GM10266 (cell line): ENCODE measurements around the gene LIMS2.

Source experiments
- DNase-seq: peaks from one replicate; pipeline ENCODE4 v3.0.0; 2012; ENCODE audit errors: extremely low spot score
- TF ChIP-seq, protein P1 (sequence below): IDR thresholded peaks from 2 replicates; pipeline ENCODE4 v1.5.1; 2012; ENCODE audit warnings: mild to moderate bottlenecking, low read depth; ENCODE audit not compliant: control insufficient read depth, insufficient read depth; ENCODE audit errors: missing control alignments

Gene LIMS2

GRCh38 chr2:127656569-127657231 is 18.6 kb downstream of the LIMS2 start:
- no peak for DNase-seq
- TF ChIP-seq, protein P1, sequence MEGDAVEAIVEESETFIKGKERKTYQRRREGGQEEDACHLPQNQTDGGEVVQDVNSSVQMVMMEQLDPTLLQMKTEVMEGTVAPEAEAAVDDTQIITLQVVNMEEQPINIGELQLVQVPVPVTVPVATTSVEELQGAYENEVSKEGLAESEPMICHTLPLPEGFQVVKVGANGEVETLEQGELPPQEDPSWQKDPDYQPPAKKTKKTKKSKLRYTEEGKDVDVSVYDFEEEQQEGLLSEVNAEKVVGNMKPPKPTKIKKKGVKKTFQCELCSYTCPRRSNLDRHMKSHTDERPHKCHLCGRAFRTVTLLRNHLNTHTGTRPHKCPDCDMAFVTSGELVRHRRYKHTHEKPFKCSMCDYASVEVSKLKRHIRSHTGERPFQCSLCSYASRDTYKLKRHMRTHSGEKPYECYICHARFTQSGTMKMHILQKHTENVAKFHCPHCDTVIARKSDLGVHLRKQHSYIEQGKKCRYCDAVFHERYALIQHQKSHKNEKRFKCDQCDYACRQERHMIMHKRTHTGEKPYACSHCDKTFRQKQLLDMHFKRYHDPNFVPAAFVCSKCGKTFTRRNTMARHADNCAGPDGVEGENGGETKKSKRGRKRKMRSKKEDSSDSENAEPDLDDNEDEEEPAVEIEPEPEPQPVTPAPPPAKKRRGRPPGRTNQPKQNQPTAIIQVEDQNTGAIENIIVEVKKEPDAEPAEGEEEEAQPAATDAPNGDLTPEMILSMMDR: no peak

DNA sequence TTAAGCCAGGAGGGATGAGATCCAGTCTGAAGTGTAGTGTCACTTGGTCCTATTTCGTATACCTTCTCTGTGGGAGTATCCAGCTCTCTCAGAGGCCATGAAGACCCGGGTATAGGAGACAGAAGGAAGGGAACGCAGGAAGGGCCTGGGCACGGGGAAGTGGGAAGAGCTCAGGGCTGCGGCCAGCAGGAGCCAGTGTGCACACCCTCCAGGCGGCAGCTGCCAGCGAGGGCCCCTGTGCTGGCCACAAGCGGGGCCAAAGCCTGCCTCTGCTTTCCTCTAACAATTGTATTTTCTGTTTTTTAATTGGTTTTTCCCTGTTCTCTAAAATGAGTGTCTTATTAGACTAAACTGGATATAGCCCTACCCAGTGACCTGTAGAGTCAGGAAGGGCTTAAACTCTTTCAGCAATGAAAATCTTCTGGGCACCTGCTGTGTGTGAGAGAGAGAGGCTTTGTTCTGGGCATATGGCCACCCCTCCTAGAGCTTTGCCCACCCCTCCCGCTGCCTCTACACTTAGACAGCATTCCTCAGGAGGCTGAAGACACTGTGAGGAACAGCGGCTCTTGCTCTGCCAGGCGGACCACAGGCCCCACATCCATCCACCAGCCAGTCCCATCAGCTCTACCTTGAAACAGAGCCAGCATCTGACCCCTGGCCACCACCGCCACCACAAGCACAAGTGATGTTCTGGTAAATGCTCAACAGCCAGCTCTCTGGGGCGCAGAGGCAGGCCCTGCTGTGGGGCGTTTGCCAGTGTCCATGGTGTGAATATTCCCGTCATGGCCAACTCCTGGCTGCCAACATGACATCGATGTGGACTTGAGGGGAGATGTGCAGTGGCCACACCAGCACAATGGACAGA is 19.9 kb downstream of the LIMS2 start:
- DNase-seq: no peak
- TF ChIP-seq, protein P1: no peak

DNA sequence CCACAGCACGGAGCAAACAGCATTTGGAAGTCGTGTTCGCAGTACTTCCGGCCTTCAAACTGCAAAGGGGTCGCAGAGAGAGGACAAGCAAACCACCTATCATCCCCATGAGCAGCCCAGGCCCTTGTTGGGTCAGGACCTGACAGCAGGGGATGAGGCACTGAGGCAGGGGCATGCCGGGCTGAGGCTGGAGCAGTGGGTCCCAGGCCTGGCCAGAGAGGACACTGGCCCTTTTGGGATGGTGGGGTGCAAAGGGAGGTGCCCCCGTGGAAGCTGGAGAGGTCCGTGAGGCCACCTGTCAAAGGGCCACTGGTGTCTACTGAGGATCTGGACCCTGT is 20.5 kb downstream of the LIMS2 start:
- no peak for DNase-seq
- TF ChIP-seq, protein P1: no peak

GRCh38 chr2:127654084-127654837 is 21.1 kb downstream of the LIMS2 start:
- TF ChIP-seq, protein P1: no peak
- DNase-seq: no peak

- TF ChIP-seq, protein P1: no peak
These were observed 21.8 kb downstream of the LIMS2 start for GRCh38 chr2:127653421-127654083.

GRCh38 chr2:127652786-127653357 is 22.5 kb downstream of the LIMS2 start:
- DNase-seq: no peak
- TF ChIP-seq, protein P1: no peak

More at GRCh38 chr2:127653421-127654083, 21.8 kb downstream of the LIMS2 start:
- DNase-seq: no peak
